ENCODE measurements around the gene CRACDL. TPM values are rescaled to one million over a fixed set of nuclear protein-coding genes. Genes with fewer than 3 reads are reported as not detected.

The CRACDL gene
- total and polyA plus RNA-seq, 2 of the 13 experiments (the other 11 are each of a cell fraction or from before 2014, with no cell fraction given): 0.15 to 0.26 TPM

DNA sequence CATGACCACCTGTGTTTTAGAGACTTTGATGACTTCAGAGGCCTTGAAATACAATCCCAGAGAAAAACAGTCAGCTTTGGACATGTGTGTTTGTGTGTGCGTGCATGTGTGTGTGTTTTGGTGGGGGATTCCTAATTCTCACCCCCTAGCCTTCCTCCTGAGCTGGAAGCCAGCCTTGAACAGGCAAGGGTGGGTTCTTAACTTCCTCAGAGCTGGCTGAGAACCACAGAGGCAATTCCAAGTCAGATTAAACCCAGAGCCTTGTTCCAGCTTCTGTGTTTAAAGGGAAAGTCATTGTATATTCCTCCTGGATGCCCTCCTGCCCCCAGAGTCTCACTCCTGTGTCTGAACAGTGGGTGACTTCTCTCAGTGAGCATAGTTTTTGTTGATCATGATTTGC is 159.9 kb downstream of the CRACDL start:
- Histone ChIP-seq H2AFZ (ENCODE audit: low read length) (no peak overlapping the region), H3K9ac (ENCODE audit: insufficient read depth, low read depth, low read length) (no peak overlapping the region), H4K20me1 (ENCODE audit: insufficient read depth, low read length) (no peaks in the 10 kb centered on the region), H3K4me2 (ENCODE audit: low read depth, low read length) (no peak overlapping the region), H3K4me3 (replicated peaks in 1 of 3; ENCODE audit: insufficient read depth in 1 of 3, low read depth in 2 of 3, low read length in 3 of 3) (no peak overlapping the region), H3K27ac (ENCODE audit: extremely low read length, insufficient read depth, low read length) (no peak overlapping the region), H3K9me3 (ENCODE audit: low read length) (no peaks in the 10 kb centered on the region), H3K27me3 (ENCODE audit: control insufficient read depth in 1 of 2, insufficient read depth in 2 of 2, low read length in 2 of 2) (no peaks in the 10 kb centered on the region), H3K4me1 (ENCODE audit: insufficient read depth, low read length) (peaks cover 51% of the 10 kb centered on the region), H3K79me2 (ENCODE audit: insufficient read depth, low read length) (no peaks in the 10 kb centered on the region), H3K36me3 (replicated peaks in 1 of 2; ENCODE audit: control insufficient read depth in 1 of 2, insufficient read depth in 2 of 2, low read length in 2 of 2) (no peaks in the 10 kb centered on the region)
- ChIA-PET POLR2A (interaction anchor here (1.6 kb wide), 1 partner anchor 10 kb away, joined by 7 read pairs; no protein-coding TSS in a partner anchor), CTCF (ENCODE audit: low intra/inter-chr PET ratio, low total read pairs) (no interaction called here)
- in situ Hi-C loops (cut with HindIII; ENCODE audit: extremely low pct_ligation_motif_present, low pct_unique_long_range_greater_than_20kb): no loop called here
- TF ChIP-seq KDM5A (IDR thresholded peaks at IDR 0.05; ENCODE audit: borderline replicate concordance, low read length) (no peak), ATF1 (CRISPR knock-in tag; IDR thresholded peaks at IDR 0.05) (no peak), MNT (IDR thresholded peaks at IDR 0.05) (peak; percentile 56; the same call in 1 of the 2 replicates), SRSF4 (IDR thresholded peaks at IDR 0.05; ENCODE audit: low read depth, low read length, poor library complexity, severe bottlenecking) (no peak), ZFP1 (CRISPR knock-in tag; IDR thresholded peaks at IDR 0.05) (no peak), DNMT1 (CRISPR knock-in tag; IDR thresholded peaks at IDR 0.05) (no peak)
- DNase-seq (ENCODE audit: low spot score): no peak
- WGBS (ENCODE audit: low lambda C conversion rate): 85% methylated on average over 1 of the region's 1 CpG
- BruUV-seq (replicated peaks): no TSS peak
- intact Hi-C loops (cut with micrococcal nuclease; ENCODE audit: unreplicated experiment): no loop called here
- FAIRE-seq: no peak
- no peak for ATAC-seq
